ENCODE data around the gene ISG20.

The ISG20 gene

GRCh38 chr15:88688394-88688933 lies 49.6 kb downstream of the ISG20 start:
- no peak for DNase-seq (ENCODE audit: low read depth in 2 of 2)

GRCh38 chr15:88690331-88690730 lies 51.5 kb downstream of the ISG20 start:
- no peak for DNase-seq (ENCODE audit: low read depth in 2 of 2)

GRCh38 chr15:88693191-88693590 lies 54.4 kb downstream of the ISG20 start:
- no peak for DNase-seq (ENCODE audit: low read depth in 2 of 2)

- no peak for DNase-seq (ENCODE audit: low read depth in 2 of 2)
These were observed 56.3 kb downstream of the ISG20 start for GRCh38 chr15:88695101-88695500.

GRCh38 chr15:88695691-88696251 lies 57.0 kb downstream of the ISG20 start:
- no peak for DNase-seq (ENCODE audit: low read depth in 2 of 2)

GRCh38 chr15:88696254-88696653 lies 57.4 kb downstream of the ISG20 start:
- DNase-seq (ENCODE audit: low read depth in 2 of 2) = no peak

GRCh38 chr15:88697276-88697675 lies 58.5 kb downstream of the ISG20 start:
- no peak for DNase-seq (ENCODE audit: low read depth in 2 of 2)

GRCh38 chr15:88699861-88700260 lies 61.0 kb downstream of the ISG20 start:
- no peak for DNase-seq (ENCODE audit: low read depth in 2 of 2)

- DNase-seq (ENCODE audit: low read depth in 2 of 2) = no peak
These were observed 61.9 kb downstream of the ISG20 start for GRCh38 chr15:88700716-88701115.

- no peak for DNase-seq (ENCODE audit: low read depth in 2 of 2)
These were observed 62.8 kb downstream of the ISG20 start for GRCh38 chr15:88701561-88702095.

- no peak for DNase-seq (ENCODE audit: low read depth in 2 of 2)
These were observed 64.2 kb downstream of the ISG20 start for GRCh38 chr15:88702983-88703382.

- DNase-seq (ENCODE audit: low read depth in 2 of 2) = no peak
These were observed 64.7 kb downstream of the ISG20 start for GRCh38 chr15:88703533-88703932.

- DNase-seq (ENCODE audit: low read depth in 2 of 2) = no peak
These were observed 66.3 kb downstream of the ISG20 start for GRCh38 chr15:88704791-88705768.

- DNase-seq (ENCODE audit: low read depth in 2 of 2) = no peak
These were observed 67.0 kb downstream of the ISG20 start for GRCh38 chr15:88705769-88706165.
